K562 (cell line): ENCODE results near the gene KCNC3. TPM values are rescaled to one million over a fixed set of nuclear protein-coding genes. Genes with fewer than 3 reads are reported as not detected.

Source experiments
- ATAC-seq: fragments of 200-7000 bp; cut with Tn5 transposase; 3 replicates; pipeline ENCODE4 v1.9.1; 2020; ENCODE audit warnings: moderate library complexity
- BruUV-seq: library from RNA; stranded (reverse); fragments of 400-500 nt; replicated peaks from 2 replicates; lab custom pipeline; 2021; lab: Mats Ljungman, UMichigan
- CTCF ChIA-PET: fragments of 300-600 bp; formaldehyde crosslinking; extraction: SDS; loops from one replicate; lab custom pipeline; 2021; ENCODE audit warnings: low intra/inter-chr PET ratio; lab: Yijun Ruan, JAX
- POLR2A ChIA-PET: fragments of 300-600, 350-650 bp; sonication (Branson Sonifier 250); formaldehyde crosslinking; extraction: SDS; loops from one replicate; lab custom pipeline; 2021; ENCODE audit warnings: antibody characterized with exemption, inconsistent platforms; lab: Yijun Ruan, JAX
- DNase-seq, 4 experiments: peaks; one replicate each; pipeline versions ENCODE4 v3.0.0 to v3.0.0-alpha.2; 2011 to 2018; ENCODE audit warnings: low spot score in 3 of 4, mixed read lengths in 3 of 4; ENCODE audit errors: extremely low read depth in 1 of 4
- FAIRE-seq: peaks from 2 replicates; lab custom pipeline; 2011; peaks lifted over from hg19 to GRCh38; lab: Jason Lieb, UNC
- H2AFZ ChIP-seq: 2 replicates; pipeline ENCODE4 v1.6.0; 2011; ENCODE audit warnings: low read depth, low read length, control low read depth, inconsistent platforms
- H3K27ac ChIP-seq: fragments of 200-600 bp; 3 replicates; pipeline ENCODE4 v1.8.0; 2011; ENCODE audit warnings: low read depth, mild to moderate bottlenecking, control low read depth, inconsistent platforms, low read length, moderate library complexity, mixed read lengths; ENCODE audit errors: extremely low read depth
- H3K27me3 ChIP-seq, 2 experiments: fragments of 300-600 bp in 1 of 2; 2 replicates in 1 of 2; 3 replicates in 1 of 2; pipeline versions ENCODE4 v1.6.0 to v1.8.0; 2011; ENCODE audit warnings: inconsistent platforms in 2 of 2, low read length in 2 of 2, mild to moderate bottlenecking in 1 of 2, mixed read lengths in 1 of 2, moderate library complexity in 1 of 2; ENCODE audit not compliant: control insufficient read depth in 2 of 2, insufficient read depth in 2 of 2
- H3K36me3 ChIP-seq: fragments of 300-600 bp; 3 replicates; pipeline ENCODE4 v1.8.0; 2011; ENCODE audit warnings: mild to moderate bottlenecking, low read length, inconsistent platforms; ENCODE audit not compliant: control insufficient read depth, insufficient read depth
- H3K4me1 ChIP-seq, 2 experiments: fragments of 200-600 bp in 1 of 2; replicated peaks in 1 of 2; 2 replicates in 1 of 2; 3 replicates in 1 of 2; pipeline versions ENCODE4 v1.5.1 to v1.8.0; 2011; ENCODE audit warnings: inconsistent platforms in 2 of 2, low read length in 2 of 2, mild to moderate bottlenecking in 1 of 2, mixed read lengths in 1 of 2, moderate library complexity in 1 of 2; ENCODE audit not compliant: control insufficient read depth in 2 of 2, insufficient read depth in 2 of 2
- H3K4me2 ChIP-seq: 2 replicates; pipeline ENCODE4 v1.6.1; 2011; ENCODE audit warnings: low read length, control low read depth, inconsistent platforms, mixed read lengths; ENCODE audit not compliant: insufficient read depth
- H3K4me3 ChIP-seq: fragments of 200-600 bp; sonication (generic), shearing (Covaris generic); 2 replicates; pipeline ENCODE4 v1.5.1; 2016; ENCODE audit warnings: control low read depth, inconsistent platforms
- H3K79me2 ChIP-seq: fragments of 200-600 bp; 3 replicates; pipeline ENCODE4 v1.8.0; 2011; ENCODE audit warnings: low read length, inconsistent platforms; ENCODE audit not compliant: control insufficient read depth, insufficient read depth
- H3K9ac ChIP-seq, 2 experiments: 2 replicates each; pipeline versions ENCODE4 v1.6.0 to v1.6.1; 2011; ENCODE audit warnings: low read depth in 2 of 2, low read length in 2 of 2, control low read depth in 1 of 2, inconsistent platforms in 1 of 2, mild to moderate bottlenecking in 1 of 2, mixed read lengths in 1 of 2; ENCODE audit not compliant: insufficient read depth in 1 of 2
- H3K9me1 ChIP-seq: one replicate; pipeline ENCODE4 v1.6.0; 2011; ENCODE audit warnings: inconsistent platforms, mild to moderate bottlenecking, low read length, moderate library complexity; ENCODE audit not compliant: control insufficient read depth, insufficient read depth
- H3K9me3 ChIP-seq: replicated peaks from 2 replicates; pipeline ENCODE4 v1.5.1; 2011; ENCODE audit warnings: low read depth, low read length, inconsistent platforms; ENCODE audit not compliant: control insufficient read depth, insufficient read depth
- H4K20me1 ChIP-seq: replicated peaks from 2 replicates; pipeline ENCODE4 v1.6.1; 2011; ENCODE audit warnings: low read length, inconsistent platforms, mixed read lengths; ENCODE audit not compliant: control insufficient read depth, insufficient read depth
- E2F1 ChIP-seq: sonication (generic); formaldehyde crosslinking; IDR thresholded peaks from 2 replicates; pipeline ENCODE4 v1.8.1; 2023; ENCODE audit warnings: mild to moderate bottlenecking, missing genetic modification reagents, moderate library complexity
- IRF2 ChIP-seq: sonication (generic); formaldehyde crosslinking; IDR thresholded peaks from 2 replicates; pipeline ENCODE4 v1.8.1; 2022; ENCODE audit warnings: mild to moderate bottlenecking, missing genetic modification reagents
- ZNF121 ChIP-seq: sonication (generic); formaldehyde crosslinking; conservative IDR thresholded peaks from 2 replicates; pipeline ENCODE4 v1.8.0; 2022; ENCODE audit warnings: missing genetic modification reagents
- ZNF41 ChIP-seq: fragments of 250-450 bp; sonication (Bioruptor Pico); conservative IDR thresholded peaks from 2 replicates; pipeline ENCODE4 v1.4.0; 2020; ENCODE audit warnings: mild to moderate bottlenecking
- WGBS: fragments of 100-300 bp; shearing (Covaris generic); methylation state at CpG from one replicate; pipeline ENCODE4 v1.1.6; 2016; ENCODE audit warnings: low coverage, mixed read lengths; ENCODE audit not compliant: insufficient coverage; ENCODE audit errors: missing lambda C conversion rate; 5-methylcytosine and 5-hydroxymethylcytosine counted together
- in situ Hi-C: fragments of 300-500 bp; cut with MboI; formaldehyde crosslinking; loops from 4 replicates; pipeline ENCODE4 v1.15.0; 2018; ENCODE audit warnings: inconsistent platforms, mixed read lengths
- intact Hi-C: fragments of 100-400 bp; cut with micrococcal nuclease; formaldehyde crosslinking; loops from 2 replicates; pipeline ENCODE4 v1.14.2; 2022
- polyA plus RNA-seq, 8 experiments: library from polyadenylated mRNA; depleted of rRNA in 4 of 8; stranded (reverse) in 5 of 8; unstranded in 3 of 8; fragments of >200 nt; fragmentation: Nextera tagmentation in 2 of 8; fragmentation: Illumina TruSeq in 1 of 8; extraction: Ambion mirVana in 2 of 8; extraction: Trizol in 1 of 8; gene quantifications; 2 replicates each; pipeline versions ENCODE4 v1.2.1 to v1.2.3, GENCODE V29; 2011 to 2014; ENCODE audit warnings: inconsistent platforms in 1 of 8, missing spikeins in 1 of 8
- total RNA-seq, 7 experiments: library from RNA; depleted of rRNA in 6 of 7; stranded (reverse); fragments of >200 nt in 6 of 7; fragmentation: Illumina TruSeq in 2 of 7; extraction: Trizol in 2 of 7; gene quantifications; 2 replicates each; pipeline versions ENCODE4 v1.2.1 to v1.2.3, GENCODE V29; 2011 to 2021; ENCODE audit warnings: low replicate concordance in 1 of 7
- TF ChIP-seq, protein P1 (sequence below): sonication (generic); formaldehyde crosslinking; IDR thresholded peaks from 2 replicates; pipeline ENCODE4 v1.4.0; 2020; ENCODE audit warnings: mild to moderate bottlenecking, missing genetic modification reagents

Gene KCNC3
- total and polyA plus RNA-seq, 9 of the 15 experiments (the other 6 are each of a cell fraction or from before 2014, with no cell fraction given): 0.03 to 26.2 (median 2.0) TPM

- DNase-seq (no peak), FAIRE-seq (no peak), ATAC-seq (no peak)
- in situ Hi-C loops: no loop called here
- no TSS peak for BruUV-seq
- H3K4me2 ChIP-seq: no peak overlapping the region
- no peaks in the 10 kb centered on the region for H3K36me3 ChIP-seq
- 0 out of 2 replicates have a peak, but pooled peaks cover 9% of the 10 kb centered on the region for H4K20me1 ChIP-seq
- H3K4me3 ChIP-seq: no peak overlapping the region
- peaks cover 8% of the 10 kb centered on the region for H3K9me3 ChIP-seq
- no peak overlapping the region for H3K27ac ChIP-seq
- peaks cover 0 to 18% of the 10 kb centered on the region in 2 experiments; a peak in 3 of 5 replicates for H3K4me1 ChIP-seq
- no peaks in the 10 kb centered on the region for H3K9me1 ChIP-seq
- TF ChIP-seq E2F1 (CRISPR knock-in tag) (no peak), ZNF41 (CRISPR knock-in tag) (peak; percentile 99)
- H3K79me2 ChIP-seq: no peaks in the 10 kb centered on the region
- no peak overlapping the region for H3K9ac ChIP-seq
- 3% methylated on average over 5 of the region's 5 CpGs for WGBS
- H2AFZ ChIP-seq: no peak overlapping the region
- CTCF ChIA-PET: no interaction called here
- POLR2A ChIA-PET: no interaction called here
- intact Hi-C loops: no loop called here
- peaks cover 7 to 63% of the 10 kb centered on the region in 2 experiments for H3K27me3 ChIP-seq
Measured at GRCh38 chr19:50288954-50289353, 40.2 kb downstream of the KCNC3 start.

DNA sequence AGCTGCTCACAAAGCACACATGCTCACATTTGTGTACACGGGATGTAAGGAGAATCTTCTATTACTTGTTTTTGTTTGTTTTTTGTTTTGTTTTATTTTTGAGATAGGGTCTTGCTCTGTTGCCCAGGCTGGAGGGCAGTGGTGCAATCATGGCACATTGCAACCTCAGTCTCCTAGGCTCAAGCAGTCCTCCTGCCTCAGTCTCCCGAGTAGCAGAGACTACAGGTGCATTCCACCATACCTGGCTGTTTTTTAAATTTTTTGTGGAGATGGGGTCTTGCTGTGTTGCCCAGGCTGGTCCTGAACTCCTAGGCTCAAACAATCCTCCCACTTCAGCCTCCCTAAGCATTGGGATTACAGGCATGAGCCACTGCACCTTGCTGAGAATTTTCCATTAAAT lies 41.8 kb downstream of the KCNC3 start:
- Histone ChIP-seq H3K79me2 (no peaks in the 10 kb centered on the region), H3K4me1 (peaks cover 0 to 12% of the 10 kb centered on the region in 2 experiments; a peak in 2 of 5 replicates), H3K27me3 (peaks cover 7 to 50% of the 10 kb centered on the region in 2 experiments), H3K4me2 (no peak overlapping the region), H4K20me1 (0 out of 2 replicates have a peak, but pooled peaks cover 3% of the 10 kb centered on the region), H3K36me3 (no peaks in the 10 kb centered on the region), H3K9me3 (peaks cover 8% of the 10 kb centered on the region), H3K9me1 (no peaks in the 10 kb centered on the region), H2AFZ (no peak overlapping the region), H3K27ac (no peak overlapping the region), H3K4me3 (no peak overlapping the region), H3K9ac (no peak overlapping the region)
- WGBS: 0% methylated on average over 2 of the region's 2 CpGs
- FAIRE-seq (no peak), ATAC-seq (no peak), DNase-seq (no peak)
- in situ Hi-C loops: no loop called here
- TF ChIP-seq ZNF121 (peak; percentile 94), IRF2 (CRISPR knock-in tag) (no peak)
- TF ChIP-seq, protein P1, sequence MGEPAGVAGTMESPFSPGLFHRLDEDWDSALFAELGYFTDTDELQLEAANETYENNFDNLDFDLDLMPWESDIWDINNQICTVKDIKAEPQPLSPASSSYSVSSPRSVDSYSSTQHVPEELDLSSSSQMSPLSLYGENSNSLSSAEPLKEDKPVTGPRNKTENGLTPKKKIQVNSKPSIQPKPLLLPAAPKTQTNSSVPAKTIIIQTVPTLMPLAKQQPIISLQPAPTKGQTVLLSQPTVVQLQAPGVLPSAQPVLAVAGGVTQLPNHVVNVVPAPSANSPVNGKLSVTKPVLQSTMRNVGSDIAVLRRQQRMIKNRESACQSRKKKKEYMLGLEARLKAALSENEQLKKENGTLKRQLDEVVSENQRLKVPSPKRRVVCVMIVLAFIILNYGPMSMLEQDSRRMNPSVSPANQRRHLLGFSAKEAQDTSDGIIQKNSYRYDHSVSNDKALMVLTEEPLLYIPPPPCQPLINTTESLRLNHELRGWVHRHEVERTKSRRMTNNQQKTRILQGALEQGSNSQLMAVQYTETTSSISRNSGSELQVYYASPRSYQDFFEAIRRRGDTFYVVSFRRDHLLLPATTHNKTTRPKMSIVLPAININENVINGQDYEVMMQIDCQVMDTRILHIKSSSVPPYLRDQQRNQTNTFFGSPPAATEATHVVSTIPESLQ (CRISPR knock-in tag): no peak
- POLR2A ChIA-PET: no interaction called here
- CTCF ChIA-PET: no interaction called here
- intact Hi-C loops: no loop called here
- no TSS peak for BruUV-seq
